T-cell (primary cell): ENCODE measurements around the gene ATG9B. TPM values are rescaled to one million over a fixed set of nuclear protein-coding genes. Genes with fewer than 3 reads are reported as not detected.
A peak's percentile ranks its signal among the peaks of the same experiment; 100 is the strongest.

Source experiments
- ATAC-seq, 4 experiments: fragments of 200-7000 bp in 3 of 4; fragments of 150-1000 bp in 1 of 4; cut with Tn5 transposase; replicated peaks in 1 of 4; 1 replicate in 3 of 4; 2 replicates in 1 of 4; pipeline ENCODE4 v1.10.0; 2021; ENCODE audit warnings: moderate library complexity in 3 of 4, mild to moderate bottlenecking in 2 of 4, moderate number of reproducible peaks in 1 of 4
- CTCF ChIA-PET, 2 donors: fragments of 300-600 bp; sonication (Branson Sonifier 250); formaldehyde crosslinking; loops; one replicate each; lab custom pipeline; 2022; ENCODE audit warnings: antibody characterized with exemption in 2 of 2; lab: Charles Lee
- POLR2A ChIA-PET, 2 donors: fragments of 300-600 bp; sonication (Branson Sonifier 250); formaldehyde crosslinking; loops; one replicate each; lab custom pipeline; 2022; ENCODE audit warnings: antibody characterized with exemption in 2 of 2; lab: Charles Lee
- DNase-seq, 35 experiments: peaks; one replicate each; pipeline versions ENCODE4 v3.0.0 to v3.0.0-alpha.2; 2013 to 2023
- H3K27ac ChIP-seq: one replicate; pipeline ENCODE4 v1.5.1; 2013; ENCODE audit warnings: low read length
- H3K27me3 ChIP-seq, 2 experiments: replicated peaks in 1 of 2; 1 replicate in 1 of 2; 2 replicates in 1 of 2; pipeline versions ENCODE4 v1.6.1 to v1.7.0; 2013; ENCODE audit warnings: low read length in 1 of 2, mixed read lengths in 1 of 2; ENCODE audit not compliant: control insufficient read depth in 2 of 2, insufficient read depth in 2 of 2; ENCODE audit errors: extremely low read depth in 1 of 2
- H3K36me3 ChIP-seq, 2 donors: 1 replicate in 1 of 2; 2 replicates in 1 of 2; pipeline versions ENCODE4 v1.6.1 to v1.7.0; 2013; ENCODE audit warnings: low read length in 1 of 2; ENCODE audit not compliant: control insufficient read depth in 2 of 2, insufficient read depth in 1 of 2; ENCODE audit errors: extremely low read depth in 1 of 2
- H3K4me1 ChIP-seq, 2 experiments: 1 replicate in 1 of 2; 2 replicates in 1 of 2; pipeline versions ENCODE4 v1.6.1 to v1.7.0; 2013; ENCODE audit warnings: low read length in 2 of 2, mixed read lengths in 1 of 2; ENCODE audit not compliant: insufficient read depth in 2 of 2, control insufficient read depth in 1 of 2; ENCODE audit errors: extremely low read depth in 1 of 2
- H3K4me3 ChIP-seq, 2 donors: 1 replicate in 1 of 2; 2 replicates in 1 of 2; pipeline versions ENCODE4 v1.5.1 to v1.7.0; 2013; ENCODE audit warnings: mild to moderate bottlenecking in 2 of 2, low read length in 1 of 2, moderate library complexity in 1 of 2; ENCODE audit not compliant: control insufficient read depth in 1 of 2; ENCODE audit errors: extremely low read depth in 1 of 2
- H3K9me3 ChIP-seq: 2 replicates; pipeline ENCODE4 v1.7.0; 2013
- H3K27ac Mint-ChIP-seq, 2 donors: one replicate each; pipeline ENCODE4 v1.8.0; 2020 to 2021; ENCODE audit warnings: mild to moderate bottlenecking in 2 of 2, mixed read lengths in 2 of 2
- H3K27me3 Mint-ChIP-seq, 2 donors: one replicate each; pipeline ENCODE4 v1.8.0; 2021 to 2022; ENCODE audit warnings: mixed read lengths in 2 of 2
- H3K36me3 Mint-ChIP-seq: one replicate; pipeline ENCODE4 v1.8.0; 2021; ENCODE audit warnings: mixed read lengths
- H3K4me1 Mint-ChIP-seq, 3 donors: one replicate each; pipeline ENCODE4 v1.8.0; 2020 to 2022; ENCODE audit warnings: mixed read lengths in 3 of 3, mild to moderate bottlenecking in 1 of 3
- H3K4me3 Mint-ChIP-seq, 3 donors: one replicate each; pipeline ENCODE4 v1.8.0; 2020 to 2022; ENCODE audit warnings: mild to moderate bottlenecking in 3 of 3, mixed read lengths in 3 of 3, moderate library complexity in 3 of 3
- H3K9me3 Mint-ChIP-seq, 3 donors: one replicate each; pipeline ENCODE4 v1.8.0; 2020 to 2022; ENCODE audit warnings: mixed read lengths in 3 of 3
- WGBS: methylation state at CpG from one replicate; pipeline ENCODE4 v1.1.5; 2013; ENCODE audit warnings: missing lambda C conversion rate; ENCODE audit not compliant: insufficient coverage; 5-methylcytosine and 5-hydroxymethylcytosine counted together
- total RNA-seq, 35 experiments: library from RNA in 6 of 35; stranded (reverse) in 6 of 35; fragments of 120-200 nt in 1 of 35; gene quantifications; one replicate each; pipeline versions ENCODE4 v1.2.1 to v1.2.4 and lab custom pipeline; 2013 to 2026

Gene ATG9B
- total RNA-seq, 5 donors from 2014 or later (not counting 1 experiment from before 2014, with no cell fraction given): 24.0 to 37.0 (median 31.8) TPM

DNA sequence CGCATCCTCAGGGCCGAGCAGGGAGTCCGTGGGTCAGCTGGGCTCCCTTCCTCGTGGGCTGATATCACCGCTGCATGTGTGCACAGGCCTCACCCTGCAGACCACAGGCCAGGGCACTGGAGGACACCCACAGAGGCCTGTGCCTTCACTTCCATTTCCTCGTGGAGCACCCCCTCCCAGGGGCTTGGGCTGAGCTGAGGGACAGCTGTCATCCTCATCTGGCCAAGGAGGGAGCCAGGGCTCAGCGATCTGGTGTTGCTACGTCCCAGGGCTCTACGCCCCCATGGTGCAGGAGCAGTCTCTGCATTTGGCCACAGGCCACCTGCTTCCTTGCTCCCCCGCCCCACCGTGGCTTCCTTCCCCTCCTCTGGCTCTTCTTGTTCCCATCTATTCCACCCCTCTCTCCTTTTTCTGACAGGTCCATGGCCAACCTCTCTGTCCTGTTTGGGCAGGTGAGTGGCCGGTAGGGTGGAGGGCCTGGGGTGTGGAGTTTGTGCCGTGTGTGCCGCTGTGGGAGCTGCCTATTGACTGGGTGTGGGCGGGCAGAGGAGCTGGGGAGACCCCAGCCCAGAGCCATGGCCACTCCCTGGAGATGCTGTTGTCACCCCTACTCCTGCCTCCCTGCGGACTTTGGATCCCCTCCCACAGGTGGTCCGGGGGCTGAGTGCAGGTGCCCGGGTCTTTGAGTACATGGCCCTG, 15.7 kb upstream of the ATG9B start:
- H3K9me3 ChIP-seq: no peaks in the 10 kb centered on the region
- Mint-ChIP-seq H3K4me1 (peaks cover 0 to 12% (median 9%) of the 10 kb centered on the region in 3 donors), H3K9me3 (no peaks in the 10 kb centered on the region), H3K4me3 (no peak overlapping the region), H3K27ac (no peak overlapping the region), H3K27me3 (no peaks in the 10 kb centered on the region), H3K36me3 (peaks cover 17% of the 10 kb centered on the region)
- ChIA-PET POLR2A (no interaction called here), CTCF (interaction anchor here in 1 of 2 donors (0.8 kb wide), 1 partner anchor 22 kb away, joined by 3 read pairs; no protein-coding TSS in a partner anchor)
- no peak overlapping the region for H3K4me3 ChIP-seq
- H3K27ac ChIP-seq: no peak overlapping the region
- no peaks in the 10 kb centered on the region for H3K27me3 ChIP-seq
- H3K4me1 ChIP-seq: peaks cover 0 to 10% of the 10 kb centered on the region in 2 experiments
- peaks cover 17 to 42% of the 10 kb centered on the region in 2 donors for H3K36me3 ChIP-seq
- WGBS: 71% methylated on average over 12 of the region's 18 CpGs
- no peak for ATAC-seq
- DNase-seq: no peak

DNA sequence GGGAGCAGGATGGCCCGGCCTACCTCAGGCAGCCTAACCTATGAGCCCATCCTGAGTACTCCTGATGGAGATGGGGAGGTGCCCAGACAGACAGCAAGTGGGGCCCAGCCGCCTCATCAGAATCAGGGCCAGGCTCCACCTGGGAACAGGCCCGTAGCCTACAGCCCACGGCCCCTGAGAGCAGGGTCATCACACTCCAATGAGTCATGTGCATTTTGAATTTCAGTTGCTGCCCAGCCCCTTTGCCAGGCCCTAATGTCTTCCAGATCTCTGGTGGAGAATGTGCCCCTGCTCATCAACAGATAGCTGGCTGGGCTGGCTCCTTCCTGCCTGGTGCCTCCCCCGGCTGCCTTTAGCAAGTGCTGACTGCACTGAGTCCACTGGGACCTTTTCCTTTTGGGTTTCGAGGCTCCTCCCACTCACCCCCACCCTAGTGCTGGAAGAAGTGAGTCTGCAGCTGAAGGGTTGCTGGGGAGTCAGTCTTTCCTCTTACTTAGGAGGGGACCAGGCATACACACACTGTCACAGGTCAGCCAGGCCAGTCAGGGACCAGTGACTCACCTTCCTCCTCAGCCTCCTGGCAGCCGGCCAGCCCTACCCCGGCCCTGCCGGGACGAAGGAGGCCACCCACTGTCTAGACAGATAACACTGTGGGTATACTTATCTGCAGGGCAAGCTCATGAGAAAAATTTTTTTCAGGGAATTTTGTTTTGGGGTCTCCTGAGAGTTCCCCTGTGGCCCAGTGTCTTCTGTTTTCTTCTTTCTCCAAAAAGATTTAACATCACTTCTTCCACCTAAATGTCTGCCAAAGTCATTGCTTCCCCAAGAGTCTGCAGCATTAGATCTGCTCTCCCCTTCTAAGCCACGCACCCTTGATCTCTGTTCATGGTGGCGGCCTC, 14.9 kb upstream of the ATG9B start:
- ATAC-seq: peak; percentile 29 to 57 (median 38)
- CTCF ChIA-PET: interaction anchor here in 1 of 2 donors (0.8 kb wide), 1 partner anchor 21 kb away, joined by 3 read pairs; no protein-coding TSS in a partner anchor
- Histone ChIP-seq H3K9me3 (no peaks in the 10 kb centered on the region), H3K4me3 (no peak overlapping the region), H3K27me3 (no peaks in the 10 kb centered on the region), H3K27ac (no peak overlapping the region), H3K4me1 (peaks cover 0 to 10% of the 10 kb centered on the region in 2 experiments), H3K36me3 (peaks cover 17 to 45% of the 10 kb centered on the region in 2 donors)
- H3K9me3 Mint-ChIP-seq: no peaks in the 10 kb centered on the region
- 73% methylated on average over 5 of the region's 12 CpGs for WGBS
- no peaks in the 10 kb centered on the region for H3K27me3 Mint-ChIP-seq
- no peak overlapping the region for H3K4me3 Mint-ChIP-seq
- peaks cover 0 to 12% (median 9%) of the 10 kb centered on the region in 3 donors for H3K4me1 Mint-ChIP-seq
- POLR2A ChIA-PET: no interaction called here
- DNase-seq: peak in 4 of 35 experiments; percentile 26 to 43 (median 33)
- peaks cover 17% of the 10 kb centered on the region for H3K36me3 Mint-ChIP-seq
- peak overlapping the region; percentile 46 to 48 for H3K27ac Mint-ChIP-seq

DNA sequence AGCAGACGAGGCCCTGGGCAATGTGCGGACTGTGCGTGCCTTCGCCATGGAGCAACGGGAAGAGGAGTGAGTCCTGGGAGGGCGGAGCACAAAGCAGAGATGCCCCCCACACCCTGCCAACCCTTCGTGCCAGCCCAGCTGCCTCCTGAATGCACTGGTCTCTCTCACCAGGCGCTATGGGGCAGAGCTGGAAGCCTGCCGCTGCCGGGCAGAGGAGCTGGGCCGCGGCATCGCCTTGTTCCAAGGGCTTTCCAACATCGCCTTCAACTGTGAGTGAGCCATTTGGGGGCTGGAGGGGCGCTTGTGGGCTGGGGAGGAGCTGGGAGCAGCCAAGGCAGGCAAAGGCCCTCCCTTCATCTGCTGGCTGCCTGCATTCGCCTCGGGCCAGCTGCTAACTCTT, 11.6 kb upstream of the ATG9B start:
- H3K4me1 Mint-ChIP-seq: peaks cover 9 to 20% (median 11%) of the 10 kb centered on the region in 3 donors
- H3K9me3 Mint-ChIP-seq: no peaks in the 10 kb centered on the region
- H3K4me1 ChIP-seq: peaks cover 0 to 10% of the 10 kb centered on the region in 2 experiments
- peaks cover 9% of the 10 kb centered on the region for H3K36me3 Mint-ChIP-seq
- H3K27me3 ChIP-seq: no peaks in the 10 kb centered on the region
- H3K4me3 ChIP-seq: no peak overlapping the region
- POLR2A ChIA-PET: no interaction called here
- CTCF ChIA-PET: no interaction called here
- H3K9me3 ChIP-seq: no peaks in the 10 kb centered on the region
- no peak overlapping the region for H3K27ac ChIP-seq
- H3K27ac Mint-ChIP-seq: no peak overlapping the region
- 97% methylated on average over 15 of the region's 17 CpGs for WGBS
- no peak overlapping the region for H3K4me3 Mint-ChIP-seq
- DNase-seq (no peak), ATAC-seq (no peak)
- H3K36me3 ChIP-seq: peaks cover 20 to 48% of the 10 kb centered on the region in 2 donors
- no peaks in the 10 kb centered on the region for H3K27me3 Mint-ChIP-seq

DNA sequence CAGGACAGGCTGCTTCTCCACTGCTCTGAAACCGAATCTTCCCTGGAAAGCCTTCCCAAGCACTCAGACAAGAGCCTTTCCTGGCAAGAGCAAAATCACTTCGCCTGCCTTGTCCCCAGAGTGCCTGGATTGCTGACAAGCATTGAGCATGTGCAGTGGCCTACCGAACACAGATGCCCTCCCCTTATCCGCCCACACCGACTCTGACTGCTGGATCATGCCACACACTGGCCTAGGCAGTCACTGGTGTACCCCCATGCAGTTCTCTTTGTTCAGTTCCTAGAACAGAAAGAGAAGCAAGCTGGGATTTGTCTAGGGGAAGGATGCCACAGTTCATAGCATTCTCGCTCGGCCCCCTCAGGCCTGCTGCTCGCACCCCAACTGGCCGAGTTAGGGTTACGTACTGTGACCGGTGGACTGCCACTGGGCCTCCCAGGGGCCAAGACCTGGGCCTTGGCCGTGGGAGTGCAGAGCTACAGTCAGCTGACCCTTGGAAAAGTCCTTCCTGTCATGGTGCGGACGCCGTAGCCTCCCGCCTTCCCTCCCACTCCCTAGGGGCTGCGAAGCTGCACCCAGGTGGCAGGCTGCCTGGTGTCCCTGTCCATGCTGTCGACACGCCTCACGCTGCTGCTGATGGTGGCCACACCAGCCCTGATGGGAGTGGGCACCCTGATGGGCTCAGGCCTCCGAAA, 10.9 kb upstream of the ATG9B start:
- H3K36me3 ChIP-seq: peaks cover 18 to 48% of the 10 kb centered on the region in 2 donors
- H3K4me3 ChIP-seq: no peak overlapping the region
- no peaks in the 10 kb centered on the region for H3K9me3 ChIP-seq
- peaks cover 0 to 10% of the 10 kb centered on the region in 2 experiments for H3K4me1 ChIP-seq
- ChIA-PET CTCF (no interaction called here), POLR2A (no interaction called here)
- H3K36me3 Mint-ChIP-seq: peaks cover 9% of the 10 kb centered on the region
- no peak overlapping the region for H3K27ac Mint-ChIP-seq
- 89% methylated on average over 15 of the region's 21 CpGs for WGBS
- H3K27me3 Mint-ChIP-seq: no peaks in the 10 kb centered on the region
- no peak overlapping the region for H3K4me3 Mint-ChIP-seq
- DNase-seq: no peak
- H3K27ac ChIP-seq: no peak overlapping the region
- H3K9me3 Mint-ChIP-seq: no peaks in the 10 kb centered on the region
- H3K27me3 ChIP-seq: no peaks in the 10 kb centered on the region
- ATAC-seq: no peak
- peaks cover 9 to 21% (median 12%) of the 10 kb centered on the region in 3 donors for H3K4me1 Mint-ChIP-seq

DNA sequence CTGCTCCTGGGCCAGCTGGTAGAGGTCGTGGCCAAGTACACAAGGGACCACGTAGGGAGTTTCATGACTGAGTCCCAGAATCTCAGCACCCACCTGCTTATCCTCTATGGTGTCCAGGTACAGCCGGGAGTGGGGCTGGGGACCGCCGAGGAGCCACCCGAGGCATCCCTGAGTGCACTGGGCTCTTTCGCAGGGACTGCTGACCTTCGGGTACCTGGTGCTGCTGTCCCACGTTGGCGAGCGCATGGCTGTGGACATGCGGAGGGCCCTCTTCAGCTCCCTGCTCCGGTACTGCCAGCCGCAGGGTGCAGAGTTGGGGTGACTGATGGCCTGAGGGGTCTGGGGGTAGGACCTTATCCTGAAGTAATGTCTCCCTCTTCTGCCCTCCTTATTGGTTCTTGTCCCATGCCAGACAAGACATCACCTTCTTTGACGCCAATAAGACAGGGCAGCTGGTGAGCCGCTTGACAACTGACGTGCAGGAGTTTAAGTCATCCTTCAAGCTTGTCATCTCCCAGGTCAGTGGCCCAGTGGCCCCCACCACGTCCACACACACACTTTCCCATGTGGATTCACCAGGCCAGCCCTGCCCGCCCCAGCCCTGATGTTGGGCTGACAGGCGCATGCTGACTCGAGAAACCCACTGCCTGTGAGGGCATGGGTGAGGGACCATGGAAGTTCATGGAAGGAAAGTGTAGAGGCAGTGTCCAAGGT, 10.2 kb upstream of the ATG9B start:
- H3K36me3 ChIP-seq: peaks cover 18 to 48% of the 10 kb centered on the region in 2 donors

More for the DNA sequence above, 10.2 kb upstream of the ATG9B start:
- no peaks in the 10 kb centered on the region for H3K9me3 Mint-ChIP-seq
- ATAC-seq: no peak
- CTCF ChIA-PET: no interaction called here
- POLR2A ChIA-PET: no interaction called here
- H3K27me3 Mint-ChIP-seq: no peaks in the 10 kb centered on the region
- H3K27me3 ChIP-seq: no peaks in the 10 kb centered on the region
- no peak overlapping the region for H3K4me3 Mint-ChIP-seq
- 97% methylated on average over 8 of the region's 21 CpGs for WGBS
- no peak overlapping the region for H3K4me3 ChIP-seq
- peaks cover 9 to 21% (median 17%) of the 10 kb centered on the region in 3 donors for H3K4me1 Mint-ChIP-seq
- no peaks in the 10 kb centered on the region for H3K9me3 ChIP-seq
- no peak overlapping the region for H3K27ac ChIP-seq
- peaks cover 0 to 12% of the 10 kb centered on the region in 2 experiments for H3K4me1 ChIP-seq
- DNase-seq: no peak
- H3K36me3 Mint-ChIP-seq: peaks cover 12% of the 10 kb centered on the region
- no peak overlapping the region for H3K27ac Mint-ChIP-seq
